ENCODE data around the gene ZCCHC24. TPM values are rescaled to one million over a fixed set of nuclear protein-coding genes. Genes with fewer than 3 reads are reported as not detected.

Gene ZCCHC24
- total RNA-seq, 4 donors from 2014 or later, result 2.8 to 39.6 (median 9.3) TPM

DNA sequence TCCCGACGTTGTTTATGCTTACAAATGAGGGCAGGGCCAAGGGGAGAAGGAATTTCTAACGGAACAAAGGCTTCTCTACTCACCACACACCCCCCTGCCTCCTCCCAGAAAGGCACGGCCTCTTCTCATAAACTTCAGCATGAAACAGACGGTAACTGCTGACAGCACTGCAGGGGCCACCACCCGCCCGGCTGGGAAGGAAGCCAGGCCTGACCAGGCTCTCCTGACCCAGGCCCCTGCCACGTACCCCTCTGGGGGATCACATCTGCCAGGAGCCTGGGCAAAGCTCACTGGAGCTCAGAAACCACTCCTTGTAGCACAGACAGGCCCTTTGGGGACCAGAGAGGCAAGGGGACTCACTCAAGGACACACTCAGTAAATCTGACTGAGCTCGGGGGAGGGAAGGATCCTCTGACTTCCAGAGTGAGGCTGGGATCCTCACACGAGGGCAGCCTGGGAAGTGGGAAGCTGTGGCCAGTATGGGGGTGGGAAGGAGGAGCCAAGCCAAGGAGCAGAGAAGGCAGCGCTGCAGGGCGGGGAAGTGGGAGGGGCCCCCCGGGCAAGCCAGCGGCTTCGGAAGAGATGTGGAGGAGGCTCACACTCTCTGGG lies 46.1 kb downstream of the ZCCHC24 start:
- TF ChIP-seq, protein P1, sequence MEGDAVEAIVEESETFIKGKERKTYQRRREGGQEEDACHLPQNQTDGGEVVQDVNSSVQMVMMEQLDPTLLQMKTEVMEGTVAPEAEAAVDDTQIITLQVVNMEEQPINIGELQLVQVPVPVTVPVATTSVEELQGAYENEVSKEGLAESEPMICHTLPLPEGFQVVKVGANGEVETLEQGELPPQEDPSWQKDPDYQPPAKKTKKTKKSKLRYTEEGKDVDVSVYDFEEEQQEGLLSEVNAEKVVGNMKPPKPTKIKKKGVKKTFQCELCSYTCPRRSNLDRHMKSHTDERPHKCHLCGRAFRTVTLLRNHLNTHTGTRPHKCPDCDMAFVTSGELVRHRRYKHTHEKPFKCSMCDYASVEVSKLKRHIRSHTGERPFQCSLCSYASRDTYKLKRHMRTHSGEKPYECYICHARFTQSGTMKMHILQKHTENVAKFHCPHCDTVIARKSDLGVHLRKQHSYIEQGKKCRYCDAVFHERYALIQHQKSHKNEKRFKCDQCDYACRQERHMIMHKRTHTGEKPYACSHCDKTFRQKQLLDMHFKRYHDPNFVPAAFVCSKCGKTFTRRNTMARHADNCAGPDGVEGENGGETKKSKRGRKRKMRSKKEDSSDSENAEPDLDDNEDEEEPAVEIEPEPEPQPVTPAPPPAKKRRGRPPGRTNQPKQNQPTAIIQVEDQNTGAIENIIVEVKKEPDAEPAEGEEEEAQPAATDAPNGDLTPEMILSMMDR (IDR thresholded peaks at IDR 0.05), result no peak
- TF ChIP-seq POLR2A (IDR thresholded peaks at IDR 0.05), result no peak
- peak; percentile 24 to 83 (median 69) for DNase-seq
- Histone ChIP-seq H3K27ac (peak overlapping the region in 3 of 4 donors; percentile 63 to 87 (median 71)), H3K36me3 (peaks cover 0 to 1% (median 0%) of the 10 kb centered on the region in 3 donors), H3K27me3 (no peaks in the 10 kb centered on the region), H3K9me3 (no peaks in the 10 kb centered on the region), H3K4me3 (no peak overlapping the region), H3K4me1 (peaks cover 0 to 69% (median 0%) of the 10 kb centered on the region in 4 donors)

DNA sequence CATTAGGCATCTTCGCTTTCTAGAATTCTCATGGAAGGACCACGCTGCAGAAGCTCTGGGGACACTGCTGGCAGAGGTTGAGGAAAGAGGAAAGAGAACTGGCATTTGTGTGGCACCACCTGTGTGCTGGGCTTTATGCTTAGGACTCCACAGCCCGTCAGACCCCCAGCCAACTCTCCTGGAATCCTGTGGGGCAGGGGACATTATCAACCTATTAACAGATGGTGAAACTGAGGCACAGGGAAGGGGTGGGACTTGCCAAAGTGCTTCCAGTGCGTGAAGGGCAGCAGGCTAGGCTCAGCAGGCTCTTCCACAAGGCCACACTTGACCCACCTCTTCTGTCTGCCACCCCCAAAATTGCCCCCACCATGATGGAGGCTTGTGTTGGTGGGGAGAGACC lies 46.8 kb downstream of the ZCCHC24 start:
- Histone ChIP-seq H3K4me1 (peaks cover 0 to 63% (median 0%) of the 10 kb centered on the region in 4 donors), H3K27ac (peak overlapping the region in 3 of 4 donors; percentile 63 to 87 (median 71)), H3K27me3 (no peaks in the 10 kb centered on the region), H3K36me3 (peaks cover 0 to 4% (median 0%) of the 10 kb centered on the region in 3 donors), H3K4me3 (no peak overlapping the region), H3K9me3 (no peaks in the 10 kb centered on the region)
- no peak for DNase-seq
- TF ChIP-seq, protein P1 (IDR thresholded peaks at IDR 0.05), result no peak
- no peak for TF ChIP-seq POLR2A (IDR thresholded peaks at IDR 0.05)

DNA sequence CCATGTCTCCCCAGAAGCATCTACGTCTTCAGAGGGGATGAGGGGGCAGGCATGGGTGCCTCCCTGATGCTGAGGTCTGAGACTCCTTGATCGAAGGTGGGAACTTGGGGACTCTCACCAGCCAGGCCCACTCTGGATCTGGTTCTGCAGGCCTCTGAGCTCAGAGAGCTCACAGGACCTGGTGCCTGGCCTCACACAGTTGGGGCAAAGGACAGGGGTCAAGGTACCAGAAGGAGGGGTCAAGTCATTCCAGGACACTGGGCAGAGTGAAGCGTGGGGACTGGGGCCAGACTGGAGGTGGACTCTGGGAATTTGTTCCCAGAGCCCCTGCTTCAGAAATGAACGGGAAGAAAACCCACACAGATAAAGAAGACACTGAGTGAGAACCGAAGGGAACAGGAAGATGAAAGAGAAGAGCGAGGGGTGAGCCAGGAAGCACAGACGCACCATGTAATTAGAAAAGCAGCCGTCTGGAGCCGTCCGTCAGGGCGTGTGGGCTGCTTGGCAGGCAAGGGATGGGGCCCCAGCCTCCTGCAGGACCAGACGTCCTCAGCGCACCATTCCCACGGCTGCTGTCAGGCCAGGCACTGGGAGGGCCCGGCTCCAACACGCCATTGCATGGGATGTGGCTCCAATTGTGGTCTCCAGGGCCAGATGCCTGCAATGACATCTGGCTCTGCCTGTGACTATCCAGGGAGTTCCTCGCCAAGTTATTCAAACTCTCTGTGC lies 47.7 kb downstream of the ZCCHC24 start:
- TF ChIP-seq, protein P1 (IDR thresholded peaks at IDR 0.05), result no peak
- TF ChIP-seq POLR2A (IDR thresholded peaks at IDR 0.05), result no peak
- H3K36me3 ChIP-seq, result peaks cover 0 to 4% (median 0%) of the 10 kb centered on the region in 3 donors
- peaks cover 0 to 53% (median 0%) of the 10 kb centered on the region in 4 donors for H3K4me1 ChIP-seq
- H3K4me3 ChIP-seq, result no peak overlapping the region
- H3K27me3 ChIP-seq, result no peaks in the 10 kb centered on the region
- H3K9me3 ChIP-seq, result no peaks in the 10 kb centered on the region
- peak overlapping the region in 3 of 4 donors; percentile 63 to 87 (median 71) for H3K27ac ChIP-seq
- no peak for DNase-seq

DNA sequence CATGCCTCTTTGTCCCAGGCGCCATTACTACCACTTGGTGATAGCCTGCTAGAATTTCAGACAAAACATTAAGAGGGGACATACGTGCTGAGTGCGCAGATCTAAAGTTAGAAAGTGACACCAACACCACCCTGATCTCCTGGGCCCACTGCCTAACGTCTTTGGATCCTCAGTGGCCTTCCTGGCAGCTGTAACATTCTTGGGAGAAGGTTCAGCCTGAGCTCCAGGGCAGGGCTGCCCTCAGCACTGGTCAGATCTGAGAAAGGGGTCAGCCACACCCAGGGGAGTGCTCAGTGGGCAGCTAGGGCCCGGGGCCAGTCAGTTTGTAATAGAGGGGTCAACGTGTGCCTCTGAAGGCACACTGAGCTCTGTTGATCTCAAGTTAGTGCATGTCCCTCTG lies 48.4 kb downstream of the ZCCHC24 start:
- Histone ChIP-seq H3K36me3 (peaks cover 0 to 4% (median 0%) of the 10 kb centered on the region in 3 donors), H3K4me1 (peaks cover 0 to 48% (median 0%) of the 10 kb centered on the region in 4 donors), H3K27me3 (no peaks in the 10 kb centered on the region), H3K27ac (no peak overlapping the region), H3K9me3 (no peaks in the 10 kb centered on the region), H3K4me3 (no peak overlapping the region)
- TF ChIP-seq, protein P1 (IDR thresholded peaks at IDR 0.05), result no peak
- no peak for TF ChIP-seq POLR2A (IDR thresholded peaks at IDR 0.05)
- no peak for DNase-seq

DNA sequence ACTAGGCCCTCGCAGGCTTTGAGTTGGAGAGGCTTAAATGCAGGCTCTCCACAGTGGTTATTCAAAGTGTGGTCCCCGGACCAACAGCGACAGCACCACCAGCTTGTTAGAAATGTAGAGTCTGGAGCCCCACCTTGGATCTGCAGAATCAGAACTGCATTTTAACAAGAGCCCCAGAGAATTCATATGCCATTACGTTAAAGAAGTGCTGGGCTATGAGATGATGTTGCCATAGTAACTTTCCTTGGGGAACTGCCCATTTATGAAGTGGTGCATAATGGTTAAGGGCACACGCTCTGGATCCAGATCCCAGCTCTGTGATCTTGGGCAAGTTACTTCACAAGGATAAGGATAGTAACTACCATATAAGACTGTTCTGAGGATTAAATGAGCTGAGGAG lies 48.9 kb downstream of the ZCCHC24 start:
- no peaks in the 10 kb centered on the region for H3K27me3 ChIP-seq
- H3K9me3 ChIP-seq, result no peaks in the 10 kb centered on the region
- DNase-seq, result no peak
- H3K36me3 ChIP-seq, result peaks cover 0 to 4% (median 0%) of the 10 kb centered on the region in 3 donors
- TF ChIP-seq POLR2A (IDR thresholded peaks at IDR 0.05), result no peak
- TF ChIP-seq, protein P1 (IDR thresholded peaks at IDR 0.05), result no peak
- no peak overlapping the region for H3K27ac ChIP-seq
- H3K4me1 ChIP-seq, result peaks cover 0 to 42% (median 0%) of the 10 kb centered on the region in 4 donors
- no peak overlapping the region for H3K4me3 ChIP-seq

All from Peyer's patch (tissue), 4 donors.